ENCODE data around the gene NECAP2.
"Not testable (repeated sequence)": the region's sequence is repeated elsewhere in the genome, so short reads cannot be mapped to it uniquely, and the experiment has no call there.

Gene NECAP2

GRCh38 chr1:16451841-16452528 is 11.5 kb downstream of the NECAP2 start:
- ChIA-PET CTCF (no interaction called here), POLR2A (interaction anchor here (2.0 kb wide), 1 partner anchor 12 kb away, joined by 10 read pairs; the partner anchor contains the start of gene NECAP2)
- DNase-seq (ENCODE audit: extremely low spot score) = no peak
- TF ChIP-seq FOXK2 (IDR thresholded peaks at IDR 0.05) (no peak), HDGF (IDR thresholded peaks at IDR 0.05; ENCODE audit: borderline replicate concordance) (no peak), L3MBTL2 (conservative IDR thresholded peaks at IDR 0.05) (no peak), NFRKB (IDR thresholded peaks at IDR 0.05) (no peak), ZNF384 (IDR thresholded peaks at IDR 0.05) (no peak), FOXM1 (IDR thresholded peaks at IDR 0.05; ENCODE audit: borderline replicate concordance) (no peak), SUZ12 (IDR thresholded peaks at IDR 0.05) (no peak), ARNT (IDR thresholded peaks at IDR 0.05) (no peak), PKNOX1 (IDR thresholded peaks at IDR 0.05) (no peak), CTBP1 (IDR thresholded peaks at IDR 0.05; ENCODE audit: borderline replicate concordance) (no peak), BHLHE40 (IDR thresholded peaks at IDR 0.05; ENCODE audit: borderline replicate concordance) (no peak), FOXA1 (IDR thresholded peaks at IDR 0.05) (no peak), SP1 (IDR thresholded peaks at IDR 0.05) (no peak), ELF4 (IDR thresholded peaks at IDR 0.05) (no peak)

DNA sequence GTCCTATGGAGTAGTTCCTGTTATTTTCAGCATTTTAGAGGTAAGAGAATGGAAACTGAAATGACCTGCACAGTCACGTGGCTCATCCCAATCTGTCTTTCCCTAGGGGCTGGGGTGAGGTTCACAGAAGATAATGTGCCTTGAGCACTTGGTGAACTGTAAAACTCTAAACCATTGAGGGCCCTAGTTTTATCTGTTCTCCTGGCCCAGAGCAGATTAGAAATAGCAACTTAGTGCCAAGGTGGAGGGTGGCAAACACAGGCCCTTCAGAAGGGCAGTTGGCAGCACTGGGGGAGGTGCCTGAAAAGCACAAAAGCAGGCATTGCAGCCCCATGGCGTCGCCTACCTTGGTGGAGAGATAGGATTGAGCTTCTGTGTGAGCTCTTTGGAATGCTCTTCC is 14.4 kb downstream of the NECAP2 start:
- POLR2A ChIA-PET; CTCF ChIA-PET; DNase-seq (ENCODE audit: extremely low spot score): not testable (repeated sequence)

DNA sequence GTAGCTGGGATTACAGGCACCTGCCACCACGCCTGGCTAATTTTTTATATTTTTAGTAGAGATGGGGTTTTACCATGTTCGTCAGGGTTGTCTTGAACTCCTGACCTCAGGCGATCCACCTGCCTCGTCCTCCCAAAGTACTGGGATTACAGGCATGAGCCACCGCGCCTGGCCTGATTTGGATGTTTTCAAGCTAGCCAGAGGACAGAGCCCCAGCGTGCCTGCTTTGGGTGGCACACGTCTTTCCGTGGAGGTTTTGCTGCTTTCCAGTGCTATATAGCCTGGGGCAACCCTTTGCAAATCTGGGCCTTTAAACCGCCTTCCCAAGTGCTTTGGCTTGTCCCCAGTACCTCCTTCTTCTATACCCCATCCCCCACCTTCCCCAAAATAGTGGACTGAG is 15.6 kb downstream of the NECAP2 start:
- DNase-seq (ENCODE audit: extremely low spot score); CTCF ChIA-PET: not testable (repeated sequence)
- POLR2A ChIA-PET = interaction anchor here (1.0 kb wide), 1 partner anchor 15 kb away, joined by 3 read pairs; no protein-coding TSS in a partner anchor

- DNase-seq (ENCODE audit: extremely low spot score) = no peak
- ChIA-PET POLR2A (no interaction called here), CTCF (no interaction called here)
- TF ChIP-seq HDGF (IDR thresholded peaks at IDR 0.05; ENCODE audit: borderline replicate concordance) (no peak), CTBP1 (IDR thresholded peaks at IDR 0.05; ENCODE audit: borderline replicate concordance) (no peak), BHLHE40 (IDR thresholded peaks at IDR 0.05; ENCODE audit: borderline replicate concordance) (no peak), FOXA1 (IDR thresholded peaks at IDR 0.05) (no peak), LEF1 (IDR thresholded peaks at IDR 0.05; ENCODE audit: borderline replicate concordance) (no peak), L3MBTL2 (conservative IDR thresholded peaks at IDR 0.05) (no peak), FOXM1 (IDR thresholded peaks at IDR 0.05; ENCODE audit: borderline replicate concordance) (no peak), TARDBP (IDR thresholded peaks at IDR 0.05) (no peak), PKNOX1 (IDR thresholded peaks at IDR 0.05) (no peak), SP1 (IDR thresholded peaks at IDR 0.05) (no peak), SUZ12 (IDR thresholded peaks at IDR 0.05) (no peak), ARNT (IDR thresholded peaks at IDR 0.05) (no peak), ELF4 (IDR thresholded peaks at IDR 0.05) (no peak), FOXK2 (IDR thresholded peaks at IDR 0.05) (no peak), NFRKB (IDR thresholded peaks at IDR 0.05) (no peak), ZNF384 (IDR thresholded peaks at IDR 0.05) (no peak)
These were observed 18.3 kb downstream of the NECAP2 start for GRCh38 chr1:16458831-16459230.

GRCh38 chr1:16459352-16459925 is 18.9 kb downstream of the NECAP2 start:
- POLR2A ChIA-PET = no interaction called here
- CTCF ChIA-PET = no interaction called here
- no peak for TF ChIP-seq NFRKB (IDR thresholded peaks at IDR 0.05)
- TF ChIP-seq CTBP1 (IDR thresholded peaks at IDR 0.05; ENCODE audit: borderline replicate concordance) = no peak
- no peak for TF ChIP-seq FOXK2 (IDR thresholded peaks at IDR 0.05)
- no peak for DNase-seq (ENCODE audit: extremely low spot score)

DNA sequence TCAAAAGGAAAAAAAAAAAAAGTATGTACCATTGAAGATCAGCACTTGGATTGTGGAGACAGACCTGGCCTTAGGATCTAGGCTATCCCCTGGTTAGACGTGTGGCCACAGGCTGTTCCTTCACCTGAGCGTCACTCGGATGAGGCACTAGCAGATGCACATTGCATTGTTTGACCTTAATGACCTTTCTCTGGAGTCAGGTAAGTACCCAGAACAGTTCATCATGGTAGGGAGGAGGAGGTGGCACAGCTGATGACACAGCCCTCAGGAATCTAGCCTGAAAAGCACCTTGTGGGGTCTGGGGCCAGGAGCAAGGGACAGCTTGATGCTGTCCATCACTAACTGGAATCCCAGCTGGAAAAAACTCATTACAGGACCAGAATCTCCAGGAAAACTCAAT is 21.2 kb downstream of the NECAP2 start:
- POLR2A ChIA-PET = interaction anchor here (1.3 kb wide), 1 partner anchor 21 kb away, joined by 4 read pairs; the partner anchor contains the start of gene NECAP2
- CTCF ChIA-PET = no interaction called here
- no peak for DNase-seq (ENCODE audit: extremely low spot score)
- no peak for TF ChIP-seq ELF4 (IDR thresholded peaks at IDR 0.05)
- no peak for TF ChIP-seq FOXK2 (IDR thresholded peaks at IDR 0.05)
- no peak for TF ChIP-seq SP1 (IDR thresholded peaks at IDR 0.05)

- ChIA-PET CTCF (no interaction called here), POLR2A (interaction anchor here (1.3 kb wide), 1 partner anchor 22 kb away, joined by 4 read pairs; the partner anchor contains the start of gene NECAP2)
- no peak for DNase-seq (ENCODE audit: extremely low spot score)
- no peak for TF ChIP-seq FOXA1 (IDR thresholded peaks at IDR 0.05)
- no peak for TF ChIP-seq TARDBP (IDR thresholded peaks at IDR 0.05)
- TF ChIP-seq L3MBTL2 (conservative IDR thresholded peaks at IDR 0.05) = no peak
- no peak for TF ChIP-seq FOXM1 (IDR thresholded peaks at IDR 0.05; ENCODE audit: borderline replicate concordance)
- TF ChIP-seq SP1 (IDR thresholded peaks at IDR 0.05) = no peak
- no peak for TF ChIP-seq NFRKB (IDR thresholded peaks at IDR 0.05)
- TF ChIP-seq BHLHE40 (IDR thresholded peaks at IDR 0.05; ENCODE audit: borderline replicate concordance) = no peak
- TF ChIP-seq HDGF (IDR thresholded peaks at IDR 0.05; ENCODE audit: borderline replicate concordance) = no peak
- TF ChIP-seq ELF4 (IDR thresholded peaks at IDR 0.05) = no peak
- TF ChIP-seq FOXK2 (IDR thresholded peaks at IDR 0.05) = no peak
- no peak for TF ChIP-seq CTBP1 (IDR thresholded peaks at IDR 0.05; ENCODE audit: borderline replicate concordance)
- TF ChIP-seq LEF1 (IDR thresholded peaks at IDR 0.05; ENCODE audit: borderline replicate concordance) = no peak
- TF ChIP-seq PKNOX1 (IDR thresholded peaks at IDR 0.05) = no peak
- no peak for TF ChIP-seq ZNF384 (IDR thresholded peaks at IDR 0.05)
These were observed 22.3 kb downstream of the NECAP2 start for GRCh38 chr1:16462773-16463330.
